Stomach smooth muscle (tissue), 2 donors: Measurements from ENCODE around the gene FAF1.

ENCODE experiments used
- H3K27ac ChIP-seq: one replicate; pipeline ENCODE4 v1.7.0; 2013; ENCODE audit warnings: mild to moderate bottlenecking, low read length, inconsistent platforms
- H3K27me3 ChIP-seq, 2 donors: one replicate each; pipeline ENCODE4 v1.7.0; 2013; ENCODE audit warnings: low read length in 2 of 2; ENCODE audit not compliant: insufficient read depth in 2 of 2, control insufficient read depth in 1 of 2
- H3K36me3 ChIP-seq, 2 donors: one replicate each; pipeline ENCODE4 v1.7.0; 2013; ENCODE audit warnings: low read length in 2 of 2; ENCODE audit not compliant: control insufficient read depth in 2 of 2, insufficient read depth in 2 of 2
- H3K4me1 ChIP-seq: one replicate; pipeline ENCODE4 v1.7.0; 2013; ENCODE audit warnings: low read length; ENCODE audit not compliant: control insufficient read depth, insufficient read depth
- H3K4me3 ChIP-seq, 2 donors: one replicate each; pipeline ENCODE4 v1.7.0; 2013; ENCODE audit warnings: low read length in 2 of 2
- H3K9ac ChIP-seq, 2 donors: one replicate each; pipeline ENCODE4 v1.7.0; 2013; ENCODE audit warnings: low read length in 2 of 2, mild to moderate bottlenecking in 1 of 2
- H3K9me3 ChIP-seq, 2 donors: one replicate each; pipeline ENCODE4 v1.7.0; 2013; ENCODE audit warnings: low read length in 2 of 2; ENCODE audit not compliant: control insufficient read depth in 2 of 2
- donor health status: healthy.
- donor health status: Pancreatic carcinoma.

FAF1 gene

DNA sequence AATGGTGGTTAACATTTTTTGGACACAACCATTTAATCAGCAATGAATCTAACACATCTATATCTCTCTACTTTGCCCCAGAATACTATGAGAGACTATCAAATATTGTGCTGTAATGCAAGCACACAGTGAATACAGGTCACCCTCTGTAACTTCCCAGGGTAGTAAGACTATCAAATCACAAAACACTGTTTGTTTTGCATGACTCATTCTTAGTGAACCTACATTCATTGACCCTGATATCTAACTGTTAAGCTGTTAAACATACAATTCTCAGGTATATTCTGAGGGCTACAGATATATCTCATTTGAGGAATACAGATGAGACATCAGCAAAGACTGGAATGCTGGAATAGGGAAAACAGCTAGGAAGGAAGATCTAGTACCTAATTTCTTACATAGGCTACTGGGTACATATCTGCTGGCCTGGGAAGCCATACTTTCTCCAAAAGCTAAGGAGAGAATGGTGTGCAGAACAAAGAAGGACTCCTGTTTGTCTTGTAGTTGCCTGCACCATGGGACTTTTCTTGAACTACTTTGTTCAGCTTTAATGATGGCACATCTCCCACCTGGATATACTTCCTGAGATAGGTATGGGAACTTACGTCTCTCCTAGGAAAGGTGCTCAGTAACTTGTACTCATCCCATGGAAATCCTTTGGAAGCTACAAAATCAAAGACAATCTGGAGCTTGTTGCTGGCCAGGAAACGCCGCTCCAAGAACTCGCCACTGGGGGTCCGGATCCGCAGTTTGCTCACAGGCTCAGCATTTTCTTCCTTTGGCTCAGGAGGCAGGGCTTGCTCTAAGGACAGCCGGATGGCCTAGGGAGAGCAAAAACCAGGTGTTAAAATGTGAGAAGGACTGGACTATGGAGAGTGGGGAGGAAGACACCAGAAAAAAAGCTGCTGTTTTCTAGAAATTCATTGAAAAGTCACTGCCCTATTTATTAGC is 484.9 kb downstream of the FAF1 start:
- no peaks in the 10 kb centered on the region for H3K27me3 ChIP-seq
- H3K27ac ChIP-seq = no peak overlapping the region
- H3K4me3 ChIP-seq = no peak overlapping the region
- H3K4me1 ChIP-seq = no peaks in the 10 kb centered on the region
- no peak overlapping the region for H3K9ac ChIP-seq
- H3K36me3 ChIP-seq = peaks cover 8 to 23% of the 10 kb centered on the region in 2 donors
- H3K9me3 ChIP-seq = no peaks in the 10 kb centered on the region

DNA sequence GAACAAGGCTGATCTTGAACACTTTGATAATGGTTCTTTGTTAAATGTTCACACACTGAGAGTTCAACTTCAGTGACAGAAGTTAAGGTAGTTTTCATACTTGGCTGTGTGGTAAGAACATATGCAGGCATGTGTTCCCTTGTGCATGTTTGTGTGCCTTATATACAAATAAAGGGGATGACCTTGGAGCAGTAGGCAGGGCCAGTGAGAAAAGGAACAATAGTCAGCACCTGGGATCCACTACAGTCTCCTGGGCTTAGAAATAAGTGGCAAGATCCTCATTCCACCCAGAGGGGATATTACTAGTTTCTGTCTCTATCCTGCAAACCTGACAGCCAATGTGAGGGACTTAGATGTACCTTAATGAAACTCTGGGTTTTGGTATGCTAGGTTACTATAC is 486.6 kb downstream of the FAF1 start:
- H3K4me3 ChIP-seq = no peak overlapping the region
- H3K27me3 ChIP-seq = no peaks in the 10 kb centered on the region
- no peak overlapping the region for H3K9ac ChIP-seq
- H3K4me1 ChIP-seq = no peaks in the 10 kb centered on the region
- no peak overlapping the region for H3K27ac ChIP-seq
- no peaks in the 10 kb centered on the region for H3K9me3 ChIP-seq
- peaks cover 8 to 23% of the 10 kb centered on the region in 2 donors for H3K36me3 ChIP-seq

DNA sequence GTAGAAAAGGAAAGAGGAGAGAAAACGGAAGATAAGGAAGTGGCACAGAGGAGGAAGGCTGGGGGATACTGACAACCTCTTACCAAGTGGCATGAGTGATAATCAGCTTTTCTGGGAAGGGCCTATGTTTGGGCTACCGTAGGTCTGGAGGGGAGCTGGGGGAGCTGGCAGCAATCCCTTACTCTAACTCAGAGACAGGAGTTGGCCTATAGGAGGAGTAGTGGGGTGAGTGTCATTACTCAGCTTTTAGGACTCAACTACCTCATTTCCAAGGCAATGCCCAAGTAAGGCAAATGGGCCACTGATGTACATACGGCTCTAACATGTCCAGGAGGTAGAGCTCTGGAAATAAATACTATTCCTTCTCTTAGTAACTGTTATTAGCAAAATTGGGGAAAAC is 488.1 kb downstream of the FAF1 start:
- no peaks in the 10 kb centered on the region for H3K27me3 ChIP-seq
- H3K36me3 ChIP-seq = peaks cover 8 to 23% of the 10 kb centered on the region in 2 donors
- H3K9me3 ChIP-seq = no peaks in the 10 kb centered on the region
- no peaks in the 10 kb centered on the region for H3K4me1 ChIP-seq
- H3K4me3 ChIP-seq = no peak overlapping the region
- H3K9ac ChIP-seq = no peak overlapping the region
- H3K27ac ChIP-seq = no peak overlapping the region

- no peaks in the 10 kb centered on the region for H3K36me3 ChIP-seq
- H3K27me3 ChIP-seq = no peaks in the 10 kb centered on the region
- H3K4me3 ChIP-seq = no peak overlapping the region
- no peaks in the 10 kb centered on the region for H3K9me3 ChIP-seq
- no peak overlapping the region for H3K9ac ChIP-seq
- H3K4me1 ChIP-seq = no peaks in the 10 kb centered on the region
- no peak overlapping the region for H3K27ac ChIP-seq
Observed at GRCh38 chr1:50462964-50463363, 497.1 kb downstream of the FAF1 start.

- Histone ChIP-seq H3K4me1 (no peaks in the 10 kb centered on the region), H3K36me3 (no peaks in the 10 kb centered on the region), H3K27ac (no peak overlapping the region), H3K9me3 (no peaks in the 10 kb centered on the region), H3K4me3 (no peak overlapping the region), H3K9ac (no peak overlapping the region), H3K27me3 (no peaks in the 10 kb centered on the region)
Observed at GRCh38 chr1:50458507-50458906, 501.6 kb downstream of the FAF1 start.

- Histone ChIP-seq H3K27ac (no peak overlapping the region), H3K9me3 (no peaks in the 10 kb centered on the region), H3K4me1 (no peaks in the 10 kb centered on the region), H3K27me3 (no peaks in the 10 kb centered on the region), H3K9ac (no peak overlapping the region), H3K36me3 (peaks cover 3% of the 10 kb centered on the region in 2 donors), H3K4me3 (no peak overlapping the region)
Observed at GRCh38 chr1:50454911-50455310, 505.2 kb downstream of the FAF1 start.

DNA sequence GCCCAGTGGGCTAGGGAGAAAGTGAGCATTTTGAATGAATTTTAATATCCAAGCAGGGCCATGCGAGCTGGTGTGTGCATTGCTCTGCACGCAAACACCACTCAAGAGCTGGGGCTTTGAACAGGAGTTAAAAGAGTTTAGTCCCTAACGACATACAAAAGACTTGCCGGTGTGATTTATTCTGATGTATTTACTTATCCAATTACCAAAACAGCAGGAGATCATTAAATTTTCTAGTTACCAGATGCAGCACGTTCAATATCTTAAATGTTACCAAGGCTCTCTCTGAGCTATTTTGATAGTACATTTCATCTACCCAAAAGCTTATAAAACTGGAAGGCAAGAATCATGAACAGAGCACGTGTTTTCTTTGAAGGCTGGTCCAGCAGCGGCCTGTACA is 506.8 kb downstream of the FAF1 start:
- Histone ChIP-seq H3K9me3 (no peaks in the 10 kb centered on the region), H3K4me3 (no peak overlapping the region), H3K4me1 (no peaks in the 10 kb centered on the region), H3K27ac (no peak overlapping the region), H3K9ac (no peak overlapping the region), H3K27me3 (no peaks in the 10 kb centered on the region), H3K36me3 (peaks cover 3% of the 10 kb centered on the region in 2 donors)

- Histone ChIP-seq H3K9me3 (no peaks in the 10 kb centered on the region), H3K36me3 (peaks cover 3% of the 10 kb centered on the region in 2 donors)
Observed at GRCh38 chr1:50452700-50453099, 507.4 kb downstream of the FAF1 start.

GRCh38 chr1:50450861-50451653 is 509.0 kb downstream of the FAF1 start:
- Histone ChIP-seq H3K27ac (no peak overlapping the region), H3K27me3 (no peaks in the 10 kb centered on the region), H3K9ac (no peak overlapping the region), H3K36me3 (peaks cover 3% of the 10 kb centered on the region in 2 donors), H3K9me3 (no peaks in the 10 kb centered on the region), H3K4me3 (no peak overlapping the region), H3K4me1 (no peaks in the 10 kb centered on the region)

More at GRCh38 chr1:50452700-50453099, 507.4 kb downstream of the FAF1 start:
- Histone ChIP-seq H3K4me1 (no peaks in the 10 kb centered on the region), H3K9ac (no peak overlapping the region), H3K4me3 (no peak overlapping the region), H3K27me3 (no peaks in the 10 kb centered on the region), H3K27ac (no peak overlapping the region)

GRCh38 chr1:50447961-50448360 is 512.1 kb downstream of the FAF1 start:
- peaks cover 3% of the 10 kb centered on the region in 2 donors for H3K36me3 ChIP-seq
- no peak overlapping the region for H3K9ac ChIP-seq
- no peak overlapping the region for H3K4me3 ChIP-seq
- no peaks in the 10 kb centered on the region for H3K9me3 ChIP-seq
- no peaks in the 10 kb centered on the region for H3K27me3 ChIP-seq
- no peaks in the 10 kb centered on the region for H3K4me1 ChIP-seq
- H3K27ac ChIP-seq = no peak overlapping the region
